Amygdala (tissue), 56 donors: ENCODE data around the gene COA7.
A peak's percentile ranks its signal among the peaks of the same experiment; 100 is the strongest.
"Not testable (repeated sequence)": the region's sequence is repeated elsewhere in the genome, so short reads cannot be mapped to it uniquely, and the experiment has no call there.

Experiments used
- DNase-seq, 56 donors: peaks; one replicate each; lab custom pipeline; 2025; lab: John Stamatoyannopoulos, UW

COA7 gene

DNA sequence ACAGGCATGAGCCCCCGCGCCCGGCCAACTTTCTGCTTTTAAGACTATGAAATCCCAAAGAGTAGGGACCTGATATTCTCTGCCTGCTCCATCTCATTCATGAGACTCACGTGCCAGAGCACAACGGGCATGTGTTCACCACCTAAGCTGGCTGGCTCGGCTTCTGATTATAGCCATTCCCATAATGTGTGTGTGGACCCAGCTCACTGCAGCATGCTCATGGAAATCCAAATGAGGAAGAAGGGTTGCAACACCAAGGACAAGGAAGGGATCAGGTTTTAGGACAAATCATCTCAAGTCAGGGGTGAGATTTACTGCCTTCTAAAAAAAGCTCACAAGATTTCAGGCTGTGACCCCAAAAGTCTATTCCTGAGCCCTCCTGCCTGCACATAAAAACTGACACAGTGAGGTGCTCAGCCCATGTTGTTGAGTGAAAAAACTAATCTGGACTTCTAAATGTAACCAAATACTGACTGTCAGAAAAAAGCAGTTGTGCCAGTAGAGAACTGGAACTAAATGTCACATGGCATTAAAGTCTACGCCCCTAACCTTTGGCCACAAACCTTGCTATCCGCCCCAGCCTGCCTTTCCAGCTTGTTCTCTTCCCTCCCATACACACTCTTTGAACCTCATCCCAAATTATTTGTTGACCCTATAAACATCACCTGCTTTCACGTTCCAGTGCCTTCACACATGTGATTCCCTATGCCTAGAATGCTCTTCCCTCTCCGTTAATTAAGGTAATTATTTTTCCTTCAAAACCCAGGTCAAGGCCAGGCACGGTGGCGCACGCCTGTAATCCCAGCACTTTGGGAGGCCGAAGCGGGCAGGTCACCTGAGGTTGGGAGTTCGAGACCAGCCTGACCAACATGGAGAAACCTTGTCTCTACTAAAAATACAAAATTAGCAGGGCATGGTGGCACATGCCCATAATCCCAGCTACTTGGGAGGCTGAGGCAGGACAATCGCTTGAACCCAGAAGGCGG lies 9.1 kb upstream of the COA7 start:
- DNase-seq = no peak

DNA sequence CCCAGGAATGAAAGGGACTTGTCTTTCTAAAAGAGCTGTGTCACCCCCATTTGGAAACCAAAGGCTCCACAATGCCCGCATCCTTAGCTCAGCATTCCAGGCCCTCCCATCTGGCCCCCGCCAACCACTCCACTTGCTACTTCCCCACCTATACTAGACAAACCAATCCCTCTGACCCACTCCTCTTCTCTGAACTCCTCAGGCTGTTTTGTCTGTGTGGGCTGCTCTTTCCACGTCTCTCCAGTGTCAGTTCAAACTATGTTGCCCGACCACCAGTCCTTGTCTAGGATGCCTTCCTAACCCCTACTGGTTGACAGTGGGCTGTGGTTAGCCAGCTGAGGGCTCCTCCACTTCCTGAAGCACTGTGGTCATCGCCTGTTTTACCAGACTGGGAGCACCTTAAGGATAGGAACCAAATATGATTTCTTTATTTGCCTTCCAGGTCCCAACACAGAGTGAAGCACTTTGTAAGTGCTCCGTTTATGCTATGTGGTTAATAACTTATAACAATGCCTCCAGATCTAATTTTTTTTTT lies 8.1 kb upstream of the COA7 start:
- DNase-seq = no peak

DNA sequence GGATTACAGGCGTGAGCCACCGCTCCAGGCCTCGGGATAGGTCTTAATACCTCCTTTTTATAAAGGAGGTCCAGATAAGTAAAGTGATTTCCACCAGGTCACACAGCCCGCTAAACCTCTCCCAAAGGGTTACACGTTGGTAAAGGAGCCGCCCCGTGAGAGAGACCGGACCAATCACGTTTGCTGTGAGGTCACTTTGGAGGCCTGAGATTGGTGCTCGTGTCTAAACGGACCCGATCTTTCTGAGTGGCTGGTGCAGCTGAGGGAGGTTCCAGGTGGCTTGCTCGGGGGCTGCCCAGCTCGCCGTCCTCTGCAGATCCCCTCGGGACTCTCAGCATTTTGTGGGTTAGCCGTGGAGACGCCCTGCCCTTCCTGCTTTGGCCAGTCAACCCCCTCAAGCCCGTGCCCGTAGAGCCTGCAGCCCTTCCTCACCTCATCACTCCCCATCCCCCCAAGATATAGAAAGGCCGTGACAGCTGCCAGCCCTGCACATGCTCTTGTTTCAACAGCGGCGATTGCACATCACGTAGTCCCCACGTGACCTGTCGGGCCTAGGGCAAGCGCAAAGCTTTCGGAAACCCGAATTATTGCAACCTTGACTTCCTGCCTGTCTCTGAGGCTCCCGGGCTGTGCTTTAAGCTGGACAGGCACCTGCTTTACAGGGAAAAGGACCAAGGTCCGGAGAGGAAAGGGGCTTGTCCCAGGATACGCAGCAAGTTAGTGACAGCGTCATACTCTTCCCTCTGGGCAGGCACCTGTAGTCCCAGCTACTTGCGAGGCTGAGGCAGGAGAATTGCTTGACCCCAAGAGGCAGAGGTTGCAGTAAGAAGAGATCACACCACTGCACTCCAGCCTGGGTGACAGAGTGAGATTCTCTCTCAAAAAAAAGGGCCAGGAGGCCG lies 5.0 kb upstream of the COA7 start:
- peak; percentile 46 to 97 (median 90) for DNase-seq

DNA sequence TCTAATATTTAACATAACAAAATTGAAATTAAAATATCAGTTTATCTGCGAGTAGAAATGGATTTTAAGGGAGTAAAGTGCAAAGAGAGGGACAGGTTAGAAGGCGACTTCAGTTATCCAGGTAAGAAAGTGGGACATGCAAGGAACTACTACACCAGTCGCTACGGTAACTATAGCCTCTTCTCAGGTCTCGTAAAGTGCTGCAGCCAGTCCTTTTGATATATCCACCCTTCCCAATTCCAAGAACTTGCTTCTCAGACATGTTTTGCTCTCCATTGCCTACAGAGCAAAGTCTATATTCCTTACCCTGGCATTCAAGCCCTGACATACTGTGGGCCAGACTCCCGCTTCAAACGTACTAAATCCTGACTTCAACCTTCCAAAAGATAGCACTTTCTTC lies 2.5 kb downstream of the COA7 start:
- no peak for DNase-seq

DNA sequence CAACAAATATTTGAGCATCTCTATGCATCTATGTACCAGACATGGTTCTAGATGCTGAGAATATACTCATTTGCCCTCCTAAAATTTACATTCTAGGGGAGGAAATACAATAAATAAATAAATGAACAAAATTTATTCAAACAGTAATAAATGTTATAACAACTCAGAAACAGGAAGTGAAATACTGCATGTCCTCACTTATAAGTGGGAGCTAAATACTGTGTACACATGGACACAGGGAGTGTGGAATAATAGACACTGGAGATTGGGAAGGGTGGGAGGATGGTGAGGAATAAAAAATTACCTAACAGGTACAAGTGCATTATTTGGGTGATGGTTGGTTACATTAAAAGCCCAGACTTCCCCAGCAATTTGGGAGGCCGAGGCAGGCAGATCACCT lies 4.3 kb downstream of the COA7 start:
- DNase-seq = no peak

DNA sequence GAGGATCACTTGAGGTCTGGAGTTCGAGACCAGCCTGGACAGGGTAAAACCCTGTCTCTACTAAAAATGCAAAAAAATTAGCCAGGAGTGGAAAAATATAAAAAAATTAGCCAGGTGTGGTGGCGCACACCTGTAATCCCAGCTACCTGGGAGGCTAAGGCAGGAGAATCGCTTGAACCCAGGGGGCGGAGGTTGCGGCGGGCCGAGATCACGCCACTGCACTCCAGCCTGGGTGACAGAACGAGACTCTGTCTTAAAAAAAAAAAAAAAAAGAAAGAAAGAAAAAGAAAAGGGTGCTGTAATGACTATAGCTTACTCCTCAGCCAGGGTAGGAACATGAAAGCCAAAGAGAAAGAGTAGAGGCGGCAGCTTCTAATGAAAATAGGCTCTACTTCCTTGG lies 4.8 kb downstream of the COA7 start:
- not testable (repeated sequence) for DNase-seq

DNA sequence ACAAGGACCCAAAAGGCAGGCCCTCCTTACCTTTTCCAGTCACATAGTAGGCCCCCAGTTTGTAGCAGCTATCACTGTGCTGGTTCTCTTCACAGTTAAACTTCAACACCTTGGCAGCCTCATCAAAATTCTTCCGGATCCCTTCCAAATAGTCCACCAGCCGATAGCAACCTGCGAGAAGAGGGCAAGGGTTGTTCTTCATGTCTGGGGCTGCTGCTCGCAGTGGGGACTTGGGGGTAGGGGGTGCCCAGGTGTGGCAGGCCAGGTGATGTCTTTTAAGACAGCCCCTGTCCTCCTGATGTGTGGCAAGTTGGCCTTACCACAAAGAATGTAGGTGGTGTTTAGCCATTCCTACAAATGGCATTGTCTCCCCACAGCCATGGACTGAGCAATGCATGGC lies 5.5 kb downstream of the COA7 start:
- no peak for DNase-seq

DNA sequence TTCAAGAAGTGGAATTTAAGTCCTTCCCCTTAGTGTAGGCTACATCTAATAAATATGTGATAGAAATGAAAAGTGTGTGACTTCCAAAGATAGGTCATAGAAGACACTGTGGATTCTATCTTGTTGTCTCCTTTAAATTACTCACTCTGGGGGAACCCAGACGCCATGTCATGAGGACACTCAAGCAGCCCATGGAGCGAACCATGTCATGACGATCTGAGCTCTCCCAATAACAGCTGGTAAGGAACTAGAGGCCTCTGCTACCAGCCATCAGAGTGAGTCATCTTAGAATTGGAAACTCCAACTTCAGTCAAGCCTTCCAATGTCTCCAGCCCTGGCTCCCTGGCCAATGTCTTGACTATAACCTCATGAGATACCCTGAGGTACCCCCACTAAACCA lies 6.3 kb downstream of the COA7 start:
- DNase-seq = no peak

DNA sequence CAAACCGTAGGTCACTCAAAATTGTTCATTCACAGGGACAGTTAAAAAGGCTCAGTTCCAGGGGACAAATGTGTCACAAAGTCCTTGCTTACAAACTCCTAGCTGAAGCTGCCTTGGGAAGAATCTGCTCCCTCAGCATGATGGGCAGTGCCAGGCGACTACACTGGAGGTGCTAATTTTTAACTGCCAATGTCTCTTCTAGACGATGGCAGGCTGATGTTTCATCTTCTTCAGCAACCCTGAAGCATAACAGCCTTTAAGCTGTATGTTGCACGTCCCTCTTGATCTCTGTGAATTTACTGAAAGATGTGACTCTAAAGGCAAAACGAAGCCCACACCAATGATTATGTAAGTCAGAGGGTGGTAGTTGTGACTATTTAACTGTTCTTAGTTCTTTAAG lies 11.3 kb downstream of the COA7 start:
- no peak for DNase-seq

DNA sequence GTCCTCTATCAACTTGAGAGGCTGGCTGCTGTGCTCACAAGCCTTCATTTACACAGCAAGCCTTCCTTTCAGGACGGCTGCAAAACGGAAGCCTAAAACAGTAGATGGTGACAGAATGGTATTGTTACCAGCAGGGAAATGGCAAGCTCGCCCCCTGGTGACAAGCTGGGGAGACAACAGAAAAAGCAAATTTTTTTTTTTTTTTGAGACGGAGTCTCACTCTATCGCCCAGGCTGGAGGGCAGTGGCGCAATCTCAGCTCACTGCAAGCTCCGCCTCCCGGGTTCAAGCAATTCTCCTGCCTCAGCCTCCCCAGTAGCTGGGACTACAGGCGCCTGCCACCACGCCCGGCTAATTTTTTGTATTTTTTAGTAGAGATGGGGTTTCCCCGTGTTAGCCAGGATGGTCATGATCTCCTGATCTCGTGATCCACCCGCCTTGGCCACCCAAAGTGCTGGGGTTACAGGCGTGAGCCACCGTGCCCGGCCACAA lies 11.8 kb downstream of the COA7 start:
- peak in 33 of 56 donors; percentile 3 to 71 (median 25) for DNase-seq

DNA sequence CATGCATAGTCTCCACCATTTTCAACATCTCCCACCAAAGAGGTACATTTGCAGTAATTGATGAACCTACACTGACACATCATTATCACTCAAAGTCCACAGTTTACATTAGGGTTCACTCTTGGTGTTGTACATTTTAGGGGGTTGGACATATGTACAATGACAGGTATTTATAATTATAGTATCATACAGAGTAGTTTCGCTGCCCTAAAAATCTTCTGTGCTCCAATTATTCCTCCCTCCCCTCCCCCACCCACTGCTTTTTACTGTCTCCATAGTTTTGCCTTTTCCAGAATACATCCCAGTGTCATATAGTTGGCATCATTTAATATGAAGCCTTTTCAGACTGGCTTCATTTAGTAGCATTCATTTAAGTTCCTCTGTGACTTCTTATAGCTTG lies 13.6 kb downstream of the COA7 start:
- no peak for DNase-seq

DNA sequence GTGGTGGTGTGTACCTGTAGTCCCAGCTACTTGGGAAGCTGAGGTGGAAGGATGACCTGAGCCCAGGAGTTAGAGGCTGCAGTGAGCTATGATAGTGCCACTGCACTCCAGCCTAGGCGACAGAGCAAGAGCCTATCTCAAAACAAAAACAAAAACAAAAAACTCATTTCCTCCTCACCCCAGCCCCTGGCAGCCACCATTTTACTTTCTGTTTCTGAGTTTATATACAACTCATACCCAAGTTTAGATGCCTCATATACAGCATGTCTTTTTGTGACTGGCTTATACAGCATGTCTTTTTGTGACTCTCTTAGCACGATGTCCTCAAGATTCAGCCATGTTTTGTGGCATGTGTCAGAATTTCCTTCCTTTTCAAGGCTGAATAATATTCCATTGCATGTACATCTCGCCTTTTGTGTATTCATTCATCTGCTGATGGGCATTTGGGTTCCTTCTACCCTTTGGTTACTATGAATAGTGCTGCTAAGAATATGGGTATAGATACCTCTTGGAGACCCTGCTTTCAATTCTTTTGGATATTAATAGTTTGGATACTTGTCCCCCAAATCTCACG lies 14.7 kb downstream of the COA7 start:
- no peak for DNase-seq

DNA sequence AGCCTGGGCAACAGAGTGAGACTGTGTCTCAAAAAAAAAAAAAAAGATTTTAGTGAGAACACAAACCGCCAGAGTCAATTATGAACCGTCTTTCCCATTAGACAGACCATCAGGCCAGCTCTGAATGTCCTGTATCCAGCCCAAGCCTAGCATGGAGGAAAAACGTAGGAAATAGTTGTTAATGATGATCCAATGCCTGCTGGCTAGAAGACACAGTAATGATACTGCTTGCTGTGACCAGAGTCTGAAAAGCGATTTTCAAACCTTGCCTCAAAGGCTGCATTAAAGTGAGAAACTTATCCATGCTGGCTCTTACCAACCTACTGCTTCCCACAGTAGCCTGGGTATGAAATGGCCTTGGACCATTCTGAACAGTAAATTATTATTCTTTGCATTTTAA lies 17.0 kb downstream of the COA7 start:
- no peak for DNase-seq

DNA sequence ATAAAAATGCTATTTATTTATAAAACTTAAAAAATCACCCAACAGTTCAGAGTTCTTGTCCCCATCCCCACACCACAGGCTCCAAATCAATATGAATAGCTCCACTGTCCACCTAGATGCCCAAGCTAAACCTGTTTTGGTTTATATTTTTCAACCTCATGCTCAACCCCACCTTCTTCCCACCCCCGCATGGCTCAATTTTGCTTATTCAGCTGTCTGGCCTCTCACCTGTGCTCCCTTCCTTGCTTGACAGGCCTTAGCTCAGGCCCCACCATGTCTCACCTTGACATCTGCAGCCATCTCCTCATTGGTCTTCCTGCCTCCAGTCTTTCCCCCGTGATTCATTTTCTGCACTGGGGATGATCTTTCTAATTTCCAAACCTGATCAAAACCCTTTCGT lies 17.8 kb downstream of the COA7 start:
- DNase-seq = no peak

DNA sequence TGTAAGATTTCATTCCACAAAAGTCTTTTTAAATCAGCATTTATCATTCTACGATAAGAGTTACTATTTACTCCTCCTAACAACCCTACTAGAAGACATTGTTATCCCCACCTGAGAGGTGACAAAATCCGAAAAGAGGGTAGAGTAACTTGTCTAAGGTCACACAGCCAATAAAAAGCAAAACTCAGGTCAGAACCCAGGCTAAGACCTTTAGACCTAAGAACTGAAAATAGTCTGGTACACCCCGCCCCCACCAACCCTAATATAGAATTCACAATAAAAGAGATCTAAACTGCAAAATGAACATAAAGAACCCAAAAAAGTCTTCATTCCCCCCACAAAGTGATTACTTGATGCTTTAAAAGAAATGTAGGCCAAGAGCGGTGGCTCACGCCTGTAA lies 18.6 kb downstream of the COA7 start:
- no peak for DNase-seq

DNA sequence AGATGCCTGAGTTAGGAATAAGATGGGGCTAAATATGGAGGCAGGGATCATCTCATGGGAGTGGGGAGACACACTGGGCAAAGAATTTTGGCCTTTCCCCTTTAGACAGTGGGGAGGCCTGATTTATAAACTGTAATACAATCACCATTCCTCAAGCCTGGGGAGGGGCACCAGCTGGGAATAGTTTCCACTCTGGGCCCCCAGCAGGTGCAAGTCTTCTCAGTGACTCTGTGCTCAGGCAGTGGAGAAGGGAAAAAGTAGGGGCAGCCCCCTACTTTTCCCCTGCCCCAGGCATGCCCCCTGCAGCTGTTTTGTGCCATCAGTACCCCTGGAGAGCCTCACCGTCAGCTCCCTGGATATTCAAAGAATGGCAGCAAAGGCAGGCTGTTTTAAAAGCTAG lies 19.1 kb downstream of the COA7 start:
- no peak for DNase-seq

DNA sequence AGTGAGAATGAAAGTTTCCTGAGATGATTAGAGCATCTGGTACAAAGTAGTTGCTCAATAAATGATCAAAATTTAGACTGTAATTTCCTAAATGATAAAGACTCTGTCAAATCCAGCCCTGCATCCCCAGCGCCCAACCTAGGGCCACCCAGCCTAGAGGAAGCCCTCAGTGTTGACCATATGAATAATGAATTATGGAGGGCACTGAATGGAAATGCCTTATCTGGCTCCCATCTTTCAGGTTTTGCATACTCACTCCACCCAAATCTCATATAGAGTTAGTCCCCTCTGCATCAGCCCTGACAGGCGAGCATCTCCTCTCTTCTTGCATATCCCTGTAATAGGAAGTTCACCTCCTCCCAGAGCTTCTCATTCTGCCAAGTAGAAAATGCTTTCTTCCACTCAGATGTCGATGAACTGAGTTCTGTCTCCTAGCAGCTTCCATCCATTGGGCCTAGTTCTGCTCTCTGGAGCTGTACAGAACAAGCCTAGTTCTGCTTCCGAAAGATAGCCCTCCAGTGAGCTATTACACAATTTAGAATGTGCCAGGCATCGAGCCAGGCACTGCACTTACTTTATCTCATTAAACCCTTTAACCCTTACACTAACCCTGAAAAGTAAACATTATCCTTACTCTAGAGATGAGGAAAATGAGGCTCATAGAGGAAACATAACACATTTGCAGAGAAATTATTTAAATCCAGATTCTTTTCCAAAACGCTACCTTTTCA lies 20.9 kb downstream of the COA7 start:
- no peak for DNase-seq

DNA sequence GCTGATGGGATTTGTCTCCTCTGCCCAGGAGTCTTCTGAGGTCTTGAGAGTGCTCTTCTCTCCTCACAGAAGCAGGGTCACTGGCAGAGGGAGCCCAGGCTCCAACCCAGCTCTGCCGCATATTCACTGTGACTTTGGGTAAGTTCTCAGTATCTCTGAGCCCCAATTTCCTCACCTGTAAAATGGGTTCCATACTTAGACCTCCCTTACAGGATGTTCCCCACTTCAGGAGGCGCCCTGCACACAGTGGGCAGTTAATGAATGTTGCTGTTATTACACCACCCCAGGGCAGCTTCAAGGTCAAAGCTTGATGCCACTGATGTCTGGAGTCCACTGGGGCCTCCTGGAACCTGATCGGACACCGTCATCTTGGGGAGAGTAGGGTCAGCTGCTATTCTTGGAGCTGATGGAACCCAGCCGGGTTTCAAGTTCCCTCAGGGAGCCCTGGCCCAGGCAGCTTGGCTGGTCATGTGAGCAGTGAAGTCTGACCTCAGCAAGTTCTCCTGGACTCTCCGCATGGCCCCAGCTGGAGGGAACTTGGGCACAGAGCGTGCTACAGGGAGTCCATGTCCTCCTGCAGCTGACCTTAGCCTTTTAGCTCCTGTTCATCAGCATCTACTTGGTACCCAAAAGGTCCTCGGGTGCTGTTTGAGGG lies 21.8 kb downstream of the COA7 start:
- DNase-seq = peak in 20 of 56 donors; percentile 4 to 45 (median 12)
